HG03378 (cell line): ENCODE data around the gene MPC2.
"Not testable (repeated sequence)": the region's sequence is repeated elsewhere in the genome, so short reads cannot be mapped to it uniquely, and the experiment has no call there.

Source experiments
- ATAC-seq: cut with Tn5 transposase; IDR thresholded peaks from one replicate; pipeline ENCODE4 v1.9.1; 2021; ENCODE audit warnings: mild to moderate bottlenecking, moderate library complexity; ENCODE audit not compliant: unreplicated experiment

MPC2 gene

DNA sequence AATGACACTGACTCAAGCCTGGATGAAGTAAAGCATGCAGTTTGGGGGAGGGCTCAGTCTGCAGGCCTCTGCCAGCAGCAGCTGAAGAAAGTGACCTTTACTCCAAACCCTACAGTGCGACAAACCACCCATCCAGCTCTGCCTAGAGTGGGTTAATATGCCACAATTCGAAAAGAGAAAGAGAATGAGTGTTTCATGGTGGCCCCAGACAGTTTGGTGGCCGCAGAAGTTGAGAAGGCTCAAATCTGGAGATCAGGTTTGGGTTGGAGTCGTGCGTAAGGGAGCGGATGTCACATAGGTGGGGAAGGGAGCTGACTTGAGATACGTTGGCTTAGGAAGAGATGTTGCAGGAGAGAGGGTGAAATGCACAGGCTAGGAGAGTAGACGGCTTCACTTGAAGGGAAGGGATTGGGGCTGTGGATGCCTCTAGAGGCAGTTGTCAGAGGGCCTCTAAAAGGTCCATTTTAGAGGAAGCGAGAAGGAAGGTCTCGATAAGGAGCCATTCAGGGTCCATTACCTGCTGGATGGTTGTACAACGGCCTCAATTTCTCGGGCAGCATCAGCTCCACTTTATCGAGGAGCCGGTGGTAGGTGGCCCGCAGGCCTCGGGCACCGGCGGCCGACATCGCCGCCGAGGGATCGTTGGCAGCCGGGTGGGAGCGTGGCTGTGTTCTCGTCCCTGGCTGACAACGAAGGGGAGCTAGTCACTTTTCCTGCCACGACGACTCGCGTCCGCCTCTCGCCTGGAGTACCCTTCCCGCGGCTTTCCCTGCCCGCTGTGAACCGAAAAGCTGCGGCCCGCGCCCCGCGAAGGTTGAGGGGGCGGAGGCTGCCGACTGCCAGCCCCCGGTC, 1.4 kb downstream of the MPC2 start:
- ATAC-seq, result peak; percentile 10

DNA sequence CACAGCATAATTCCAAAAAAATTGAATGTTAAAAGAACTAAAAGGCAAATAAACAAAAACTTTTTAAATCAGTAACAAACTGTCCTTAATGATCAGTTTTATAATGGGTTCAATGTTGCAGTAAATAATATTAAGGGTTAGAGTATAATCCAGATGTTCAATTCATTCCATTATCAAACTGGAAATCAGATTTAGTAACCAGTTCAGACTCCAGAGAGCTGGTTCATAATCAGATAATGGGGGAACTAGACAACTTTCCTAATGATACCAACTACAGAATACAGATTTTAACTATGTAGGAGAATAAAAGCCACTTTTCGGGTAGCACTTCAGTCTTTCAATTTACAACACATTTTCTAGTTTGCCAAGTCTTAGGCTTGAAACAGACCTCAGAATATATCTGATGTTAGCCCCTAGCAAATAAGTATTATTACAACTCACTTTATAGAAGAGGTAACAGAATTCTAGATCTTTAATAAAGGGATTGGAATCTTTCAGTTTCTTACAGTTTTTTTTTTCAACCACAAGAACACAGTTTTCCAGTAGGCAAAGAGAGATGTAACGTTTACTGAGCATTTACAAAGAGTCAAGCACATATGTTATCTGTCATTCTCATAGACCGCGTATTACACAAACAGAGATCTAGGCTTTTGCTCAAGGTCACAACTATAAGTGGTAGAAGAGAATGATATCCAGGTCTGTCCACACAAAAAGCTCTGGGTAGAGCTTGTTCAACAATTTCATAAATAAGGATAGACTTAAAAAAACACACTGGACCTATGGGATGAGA, 2.3 kb downstream of the MPC2 start:
- no peak for ATAC-seq

DNA sequence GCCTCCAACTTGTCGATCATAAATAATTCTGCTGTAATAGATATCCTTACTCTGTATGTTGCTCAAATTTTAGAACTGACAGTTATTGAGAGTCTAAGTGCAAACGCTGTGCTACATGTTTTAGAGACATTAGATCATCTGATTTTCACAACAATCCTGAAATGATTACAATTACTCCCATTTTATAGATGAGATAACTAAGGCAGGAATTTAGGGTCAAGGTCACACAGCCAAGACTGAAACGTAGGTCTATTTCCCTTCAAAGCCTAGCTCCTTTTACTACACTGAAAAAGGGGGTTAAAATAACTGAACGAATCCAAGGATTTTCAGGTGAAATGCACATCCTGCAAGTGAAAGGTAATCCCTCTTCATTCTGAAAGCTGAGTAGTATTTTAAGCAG, 3.1 kb downstream of the MPC2 start:
- no peak for ATAC-seq

GRCh38 chr1:167929725-167930124, 7.1 kb downstream of the MPC2 start:
- no peak for ATAC-seq

DNA sequence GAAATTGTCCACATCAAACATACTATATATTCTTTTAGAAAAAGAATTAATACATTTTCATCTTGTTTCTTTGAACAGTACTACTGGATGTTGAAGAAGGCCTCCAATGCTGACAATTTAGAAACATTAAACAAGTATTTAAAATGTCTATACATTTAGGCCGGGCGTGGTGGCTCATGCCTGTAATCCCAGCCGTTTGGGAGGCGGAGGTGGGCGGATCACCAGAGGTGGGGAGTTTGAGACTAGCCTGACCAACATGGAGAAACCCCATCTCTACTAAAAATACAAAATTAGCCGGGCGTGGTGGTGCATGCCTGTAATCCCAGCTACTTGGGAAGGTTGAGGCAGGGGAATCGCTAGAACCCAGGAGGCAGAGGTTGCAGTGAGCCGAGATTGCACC, 8.0 kb downstream of the MPC2 start:
- not testable (repeated sequence) for ATAC-seq

DNA sequence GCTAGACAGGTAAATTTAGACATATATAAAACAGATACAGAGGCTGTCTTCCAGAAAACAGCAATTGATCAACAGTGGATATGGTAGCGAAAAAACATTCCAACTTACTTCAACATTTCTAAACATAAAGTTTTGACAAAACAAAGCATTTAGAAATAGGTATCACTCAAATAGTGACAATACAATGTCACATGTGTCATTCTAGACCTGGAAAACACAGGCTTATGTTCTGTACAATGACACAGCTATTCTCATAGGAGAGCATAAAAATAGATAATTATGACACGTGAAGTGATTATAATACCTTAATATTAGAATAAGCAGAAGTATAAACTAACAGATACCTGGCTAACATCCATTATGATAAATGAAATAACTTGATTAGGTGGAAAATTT, 8.4 kb downstream of the MPC2 start:
- no peak for ATAC-seq

GRCh38 chr1:167927046-167927754, 9.7 kb downstream of the MPC2 start:
- ATAC-seq, result peak; percentile 40

GRCh38 chr1:167926486-167926997, 10.3 kb downstream of the MPC2 start:
- ATAC-seq, result no peak

DNA sequence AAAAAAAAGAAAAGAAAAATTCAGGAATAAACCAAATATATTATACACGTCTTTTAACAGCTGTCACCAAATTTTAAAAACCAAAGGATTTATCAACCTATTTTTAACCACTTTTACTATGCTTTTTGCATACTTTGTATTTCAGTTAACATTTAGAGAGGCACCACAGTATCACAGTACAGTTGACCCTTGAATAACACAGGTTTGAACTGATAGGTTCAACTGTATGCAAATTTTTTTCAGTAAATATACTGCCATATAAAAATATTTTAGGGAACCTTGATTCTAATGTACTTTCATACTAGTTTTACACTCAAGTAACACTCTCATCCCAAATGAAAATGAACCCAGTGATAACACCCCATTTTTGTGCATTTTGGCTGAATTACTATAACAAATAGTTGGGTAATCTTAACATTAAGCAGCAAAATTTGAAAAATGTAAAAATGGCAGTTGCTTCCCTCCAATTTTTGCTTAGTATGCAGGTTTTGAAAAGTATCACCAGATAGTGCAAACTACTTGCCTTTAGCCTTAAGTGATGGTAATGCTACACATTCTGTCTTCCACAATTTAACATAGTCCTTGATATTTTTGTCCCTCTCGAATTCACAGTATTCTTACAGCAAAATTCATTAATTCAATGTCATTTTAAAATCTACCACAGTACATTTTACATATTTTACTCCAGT, 12.2 kb downstream of the MPC2 start:
- no peak for ATAC-seq

DNA sequence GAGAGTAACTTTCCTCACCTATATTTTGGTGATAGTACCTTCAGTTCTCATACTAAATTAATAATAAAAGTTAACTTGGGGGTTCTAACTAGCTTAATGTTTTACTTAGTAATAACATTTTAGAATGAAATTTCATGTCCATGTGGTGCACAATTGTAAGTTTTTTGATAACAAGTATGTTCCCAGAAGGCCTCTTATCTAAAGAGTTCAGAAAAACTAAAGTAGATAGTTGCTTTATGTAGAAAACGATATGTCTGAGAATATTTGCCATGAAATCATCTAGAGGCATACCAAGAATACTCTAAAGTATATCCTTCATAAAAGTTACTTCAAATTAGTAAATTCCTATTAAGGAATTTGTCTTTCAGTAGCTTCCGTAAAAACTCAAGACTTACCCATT, 12.8 kb downstream of the MPC2 start:
- no peak for ATAC-seq

DNA sequence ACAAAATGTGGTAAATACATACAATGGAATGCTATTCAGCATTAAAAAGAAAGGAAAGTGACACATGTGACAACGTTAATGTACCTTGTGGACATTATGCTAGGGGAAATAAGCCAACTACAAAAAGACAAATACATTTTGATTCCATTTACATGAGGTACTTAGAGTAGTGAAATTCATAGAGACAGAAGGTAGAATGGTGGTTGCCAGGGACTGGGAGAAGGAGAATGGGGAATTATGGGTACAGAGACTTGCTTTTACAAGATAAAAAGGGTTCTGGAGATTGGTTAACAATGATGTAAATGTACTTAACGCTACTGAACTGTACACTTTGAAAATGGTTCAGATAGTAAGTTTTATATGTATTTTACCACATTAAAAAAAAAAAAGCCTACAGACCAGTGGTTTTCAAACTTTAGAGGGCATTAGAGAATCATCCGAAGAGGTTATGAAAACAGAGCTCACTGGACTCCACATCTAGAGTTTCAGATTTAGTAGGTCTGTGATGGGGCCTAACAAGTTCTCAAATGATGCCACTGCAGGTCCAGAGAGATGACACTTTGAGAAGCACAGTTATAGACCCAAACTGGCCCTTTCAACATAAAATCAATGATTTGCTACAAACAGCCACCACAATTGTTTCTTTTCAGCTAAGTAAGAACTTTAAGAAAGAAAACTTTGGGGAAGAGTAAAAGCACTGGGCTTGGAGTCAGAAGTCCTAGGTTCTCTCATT, 13.4 kb downstream of the MPC2 start:
- no peak for ATAC-seq

- ATAC-seq, result no peak
Measured at GRCh38 chr1:167922611-167923074, 14.2 kb downstream of the MPC2 start.

- no peak for ATAC-seq
Measured at GRCh38 chr1:167922023-167922422, 14.8 kb downstream of the MPC2 start.

- no peak for ATAC-seq
Measured at GRCh38 chr1:167916766-167917511, 19.9 kb downstream of the MPC2 start.

- no peak for ATAC-seq
Measured at GRCh38 chr1:167915569-167915968, 21.3 kb downstream of the MPC2 start.

DNA sequence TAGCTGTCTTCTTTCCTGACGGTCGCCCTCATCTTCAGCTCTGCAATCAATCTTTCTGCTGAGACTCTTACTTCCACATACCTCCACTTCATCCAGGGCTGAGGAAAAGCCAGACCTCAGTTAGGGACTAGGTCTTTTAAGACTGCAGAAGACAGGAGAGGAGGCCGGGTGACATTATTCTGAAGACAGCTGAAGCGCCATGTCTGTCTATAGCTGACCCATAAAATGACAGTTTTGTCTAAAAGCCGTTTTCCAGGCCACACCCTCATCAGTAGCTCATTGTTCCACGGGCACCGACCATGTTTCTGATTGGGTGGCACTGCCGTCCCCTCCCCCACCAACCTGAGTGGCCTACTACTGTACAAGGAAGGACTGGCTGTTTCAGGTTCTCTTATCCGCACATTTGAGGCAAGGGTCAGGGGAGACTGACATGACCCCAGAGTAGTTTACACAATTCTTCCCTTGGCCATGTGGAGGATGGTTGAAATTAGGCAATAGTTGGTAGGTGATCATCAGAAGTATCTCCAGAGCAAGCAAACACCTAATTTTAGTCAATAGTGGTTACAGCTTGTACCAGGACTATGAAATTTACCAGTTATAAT, 22.9 kb downstream of the MPC2 start, which contains the start of gene ADCY10:
Gene ADCY10 (minus strand): TSS at position 240 of the 602 bp plus-strand sequence. CDS start 8,994 bp downstream, outside the sequence.
- no peak for ATAC-seq

GRCh38 chr1:167912294-167912693, 24.6 kb downstream of the MPC2 start:
- ATAC-seq, result no peak

GRCh38 chr1:167911413-167911812, 25.5 kb downstream of the MPC2 start:
- no peak for ATAC-seq

DNA sequence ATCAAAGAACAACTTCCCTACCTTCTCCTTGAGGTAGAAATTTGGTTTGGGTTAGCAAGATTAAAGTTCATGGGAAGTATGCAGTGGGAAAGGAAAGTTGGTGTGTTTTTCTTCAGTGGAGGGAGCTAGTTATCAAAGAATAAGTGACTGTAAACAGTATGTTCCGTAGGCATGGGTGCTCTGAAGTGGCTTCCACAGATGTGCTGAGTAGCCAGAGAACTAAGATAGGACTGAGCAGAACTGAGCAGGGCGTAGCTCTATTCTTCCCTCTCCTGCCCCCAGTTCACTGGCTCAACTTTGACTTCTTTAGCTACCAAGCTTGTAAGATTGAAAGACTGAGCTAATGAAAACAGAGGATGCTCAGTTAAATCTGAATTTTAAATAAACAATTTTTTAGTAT, 26.3 kb downstream of the MPC2 start:
- no peak for ATAC-seq
